ENCODE data around the gene UBA3.
A peak's percentile ranks its signal among the peaks of the same experiment; 100 is the strongest.

Gene UBA3

DNA sequence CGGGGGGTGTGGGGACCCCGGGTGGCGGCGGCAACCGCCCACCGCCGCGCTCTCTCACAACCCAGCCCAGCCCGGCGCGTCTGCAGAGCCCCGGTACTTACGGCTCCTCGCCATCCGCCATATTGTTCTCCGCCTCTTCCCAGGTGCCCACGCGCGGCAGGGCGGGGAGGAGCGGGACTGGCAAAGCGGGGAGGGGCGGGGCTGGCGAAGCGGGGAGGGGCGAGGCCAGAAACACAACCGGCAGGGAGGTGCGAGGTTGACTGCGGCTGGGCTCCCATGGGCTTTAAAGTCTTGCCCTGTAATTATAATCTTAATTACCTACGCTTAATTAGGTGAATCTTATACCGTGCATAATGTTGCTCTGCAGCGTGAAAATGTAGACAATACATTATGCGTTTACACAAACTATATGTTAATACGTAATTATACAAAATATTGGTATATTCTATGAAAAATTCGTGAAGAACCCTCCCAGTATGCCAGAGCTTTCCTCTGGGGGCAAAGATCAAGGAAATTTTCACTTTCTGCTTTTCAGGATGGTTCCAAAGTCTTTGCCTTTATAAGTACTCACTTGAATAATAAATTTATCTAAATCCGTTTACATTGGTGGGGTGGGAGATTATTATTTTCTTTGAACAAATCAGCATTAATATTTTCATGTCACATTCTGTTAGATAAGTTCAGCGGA lies at the start of gene UBA3:
TSS of gene UBA3 (minus strand) at position 133 of the 688 bp plus-strand sequence. CDS start at position 121, 12 bp downstream.
- DNase-seq, result peak; percentile 82 to 90 (median 86)

DNA sequence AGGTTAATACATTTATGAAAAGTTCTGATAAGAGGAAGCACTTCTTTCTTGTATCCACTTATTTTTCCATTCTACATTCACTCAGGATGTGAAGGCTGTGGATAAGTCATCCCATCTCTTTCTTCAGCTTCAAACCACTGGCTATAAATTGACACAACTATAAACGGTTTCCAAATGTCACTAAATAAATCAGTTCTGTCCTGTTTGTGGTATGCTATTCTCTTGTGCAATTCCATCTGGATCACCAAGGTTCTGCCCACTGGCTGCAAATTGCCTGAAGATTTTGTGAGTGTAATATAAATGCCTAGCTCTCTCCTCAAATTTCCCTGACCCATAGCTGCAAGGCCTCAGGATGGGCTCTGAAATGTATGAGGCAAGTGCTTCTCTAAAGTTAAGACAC lies 49.4 kb upstream of the UBA3 start:
- no peak for DNase-seq

DNA sequence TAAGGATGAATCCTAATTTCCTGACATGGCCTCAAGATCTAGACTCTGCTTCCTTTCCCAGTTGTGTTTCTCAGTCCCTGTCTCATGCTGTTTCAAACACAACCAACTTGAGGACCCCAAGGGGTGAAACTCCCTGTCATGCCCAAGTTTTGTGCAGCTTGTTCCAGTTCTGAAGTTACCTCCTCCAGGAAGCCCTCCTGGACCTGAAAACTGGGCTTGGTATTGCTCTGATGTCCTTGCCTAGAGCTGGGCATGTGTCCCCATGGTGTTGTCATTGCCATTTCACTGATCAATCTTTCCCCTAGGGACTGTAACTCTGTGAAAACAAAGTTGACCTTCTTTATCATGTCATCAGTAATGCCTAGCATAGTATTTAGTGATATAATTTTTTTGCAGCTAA lies 48.3 kb upstream of the UBA3 start:
- DNase-seq, result no peak

DNA sequence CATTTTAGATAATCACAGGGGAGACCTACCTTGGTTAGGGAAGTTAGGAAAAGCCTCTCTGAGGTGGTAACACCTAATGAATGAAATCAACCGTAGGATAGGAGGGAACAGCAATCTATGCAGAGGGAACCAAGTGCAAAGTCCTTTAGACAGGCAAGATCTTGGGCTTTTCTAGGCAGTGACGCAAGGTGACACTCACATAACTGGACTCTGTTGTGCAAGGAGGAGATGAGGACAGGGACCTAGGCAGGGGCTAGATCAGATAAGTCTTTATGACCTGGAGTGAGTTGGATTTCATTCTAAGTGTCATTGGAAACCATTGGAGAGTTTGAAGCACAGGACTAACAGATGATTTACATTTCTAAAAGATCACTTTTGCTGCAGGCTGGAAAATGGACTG lies 46.8 kb upstream of the UBA3 start:
- no peak for DNase-seq

DNA sequence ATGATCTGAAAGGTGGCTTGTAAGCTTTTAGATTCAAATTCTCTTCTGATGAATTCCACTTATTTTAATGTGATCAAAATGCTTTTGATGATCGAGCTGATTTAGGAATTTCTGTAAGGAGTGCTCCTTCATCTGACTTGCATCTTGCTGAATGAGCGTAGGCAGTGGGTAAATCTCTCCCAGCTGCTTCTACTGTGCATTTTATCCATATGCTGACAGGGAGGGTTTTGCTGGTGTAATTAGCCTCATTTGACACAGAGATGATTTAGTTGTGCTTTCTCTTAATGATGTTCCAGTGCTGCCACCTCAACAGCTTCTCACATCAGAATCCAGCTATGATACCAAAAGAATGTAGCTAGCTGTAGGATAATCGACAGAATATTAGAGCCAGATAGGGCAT lies 46.1 kb upstream of the UBA3 start:
- no peak for DNase-seq

DNA sequence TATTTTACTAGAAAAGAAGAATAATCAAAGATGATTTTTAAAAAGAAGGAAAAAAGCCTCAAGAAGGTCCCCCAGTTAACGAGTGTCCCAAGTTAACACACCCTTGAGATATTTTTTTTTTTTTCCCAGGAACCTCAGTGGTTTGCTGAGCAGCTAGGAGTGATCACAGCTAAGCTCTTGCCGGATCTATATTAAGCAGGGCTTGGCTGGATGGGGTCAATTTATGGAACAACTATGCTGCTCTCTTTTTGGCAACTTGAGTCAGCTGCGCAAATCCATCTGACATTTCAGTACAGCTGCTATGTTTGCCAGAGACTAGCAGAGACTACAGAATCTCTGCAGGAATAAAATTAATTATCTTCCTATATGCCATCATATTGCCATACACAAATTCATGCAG lies 42.2 kb upstream of the UBA3 start, which contains the start of gene LMOD3:
TSS of gene LMOD3 (minus strand) at position 193 of the 400 bp plus-strand sequence. CDS start 209 bp downstream, outside the sequence.
- DNase-seq, result no peak

DNA sequence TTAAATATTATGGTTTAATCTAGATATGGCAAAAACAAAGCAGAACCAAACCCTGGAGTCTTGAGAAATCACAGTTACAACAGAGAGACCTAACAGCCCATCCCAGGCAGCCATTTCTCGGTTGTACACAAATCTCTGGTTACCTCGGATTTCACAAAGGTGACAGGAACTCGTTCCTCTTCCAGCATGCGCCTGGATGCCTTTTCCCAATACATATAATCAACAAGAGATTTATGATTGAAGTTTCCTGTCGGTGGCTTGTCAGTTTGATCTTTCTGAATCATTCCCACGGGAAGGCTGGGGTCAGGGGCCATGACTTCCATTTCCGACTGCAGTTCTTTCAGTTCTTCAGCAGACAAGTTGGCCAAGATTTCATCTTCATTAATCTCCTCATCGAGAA lies 41.8 kb upstream of the UBA3 start:
- DNase-seq, result no peak

DNA sequence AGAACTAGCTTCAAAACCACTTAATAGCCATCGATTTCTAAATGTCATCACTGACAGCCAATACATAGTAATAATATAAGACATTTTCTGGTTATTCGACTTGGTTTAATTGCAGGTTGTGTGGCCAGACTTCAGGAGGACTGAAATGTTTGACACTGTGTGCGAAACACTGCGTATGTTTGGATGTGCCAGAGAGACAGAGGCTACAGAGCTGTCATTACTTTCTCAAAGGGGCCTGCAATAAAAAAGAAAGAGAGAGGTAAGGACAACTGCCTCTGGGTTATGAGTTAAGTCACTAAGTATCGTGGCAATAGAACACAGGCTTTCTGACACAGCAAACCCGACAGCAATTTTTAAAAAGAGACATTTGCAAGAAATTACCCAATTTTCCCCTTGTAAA lies 41.3 kb upstream of the UBA3 start:
- DNase-seq, result no peak

DNA sequence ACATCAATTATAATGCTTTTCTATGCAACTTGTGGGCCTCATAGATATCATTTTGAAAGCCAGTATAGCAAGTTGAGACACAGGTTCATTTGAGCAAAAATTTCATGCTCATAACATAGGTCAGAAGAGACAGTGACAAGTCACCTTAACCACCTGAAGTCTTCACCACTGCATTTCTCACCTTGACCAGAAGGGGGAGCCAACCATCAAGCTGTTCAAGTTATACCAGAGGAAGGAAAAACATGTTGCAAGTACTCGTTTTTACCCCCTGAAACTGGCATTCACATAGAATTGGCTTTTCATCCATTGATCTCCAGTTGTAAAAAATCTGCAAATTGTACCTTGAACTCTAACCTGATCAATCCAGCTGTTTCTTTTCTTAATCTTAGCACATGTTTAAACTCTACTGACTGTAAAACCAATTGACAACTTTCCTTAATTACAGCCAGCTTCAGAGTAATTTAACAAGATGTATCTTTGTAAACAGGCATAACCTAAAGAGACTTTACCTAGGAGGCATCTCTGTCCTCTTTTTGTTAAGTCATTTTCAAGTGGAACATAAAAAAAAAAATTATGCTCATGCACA lies 40.8 kb upstream of the UBA3 start:
- peak; percentile 43 to 87 (median 70) for DNase-seq

DNA sequence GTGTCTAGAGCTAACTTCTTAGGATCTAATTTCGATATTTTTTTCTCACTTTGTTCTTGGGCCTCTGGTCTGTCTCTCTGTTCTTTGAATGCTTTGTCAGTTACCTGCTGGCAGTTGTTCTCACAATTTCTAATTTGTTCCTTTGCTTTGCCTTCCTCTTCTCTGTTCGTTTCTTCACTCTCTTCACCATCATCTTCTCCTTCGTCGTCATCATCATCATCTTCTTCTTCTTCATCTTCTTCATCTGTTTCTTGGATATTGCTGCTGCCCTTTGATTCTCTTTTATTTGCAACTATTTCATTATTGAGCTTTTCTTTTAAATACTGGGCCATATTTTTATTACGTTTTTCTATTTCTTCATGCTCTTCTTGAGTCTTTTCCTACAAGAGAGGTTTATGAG lies 39.5 kb upstream of the UBA3 start:
- DNase-seq, result no peak

DNA sequence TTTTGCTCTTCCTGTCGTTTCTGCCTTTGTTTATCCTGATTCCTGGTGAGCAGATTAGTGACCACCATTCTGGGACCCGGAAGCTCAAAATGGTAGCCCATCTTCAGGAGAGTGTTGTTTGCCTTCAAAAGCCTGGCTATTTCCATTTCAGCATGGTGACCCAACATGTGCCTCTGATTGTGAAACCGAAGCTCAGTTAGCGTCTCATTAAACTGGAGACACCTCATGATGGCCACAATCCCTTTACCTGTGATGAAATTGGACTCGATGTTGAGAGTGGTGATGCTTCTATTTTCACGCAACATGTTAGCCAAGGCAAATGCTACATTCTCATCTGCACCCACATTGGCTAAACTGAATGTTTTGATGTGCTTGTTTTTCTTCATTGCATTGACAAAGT lies 39.0 kb upstream of the UBA3 start:
- no peak for DNase-seq

DNA sequence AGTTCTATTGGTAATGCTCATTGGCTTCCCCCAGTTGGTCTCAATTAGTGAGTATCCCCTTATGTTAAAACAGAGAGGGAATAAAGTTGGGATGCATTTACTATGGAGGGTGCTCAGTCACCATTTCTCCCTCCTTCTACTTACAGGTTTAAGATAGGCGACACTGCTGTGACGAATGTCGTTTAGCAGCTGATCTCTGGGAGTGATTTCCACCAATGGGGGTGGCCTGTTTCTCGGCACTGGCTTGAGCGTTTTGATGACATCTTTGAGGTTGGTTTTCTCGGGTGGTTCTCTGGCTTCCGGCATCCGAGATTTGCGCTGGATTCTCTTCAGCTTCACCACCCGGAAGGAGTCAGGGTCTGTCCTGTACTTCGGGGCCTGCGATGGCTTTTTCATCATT lies 38.4 kb upstream of the UBA3 start:
- no peak for DNase-seq

DNA sequence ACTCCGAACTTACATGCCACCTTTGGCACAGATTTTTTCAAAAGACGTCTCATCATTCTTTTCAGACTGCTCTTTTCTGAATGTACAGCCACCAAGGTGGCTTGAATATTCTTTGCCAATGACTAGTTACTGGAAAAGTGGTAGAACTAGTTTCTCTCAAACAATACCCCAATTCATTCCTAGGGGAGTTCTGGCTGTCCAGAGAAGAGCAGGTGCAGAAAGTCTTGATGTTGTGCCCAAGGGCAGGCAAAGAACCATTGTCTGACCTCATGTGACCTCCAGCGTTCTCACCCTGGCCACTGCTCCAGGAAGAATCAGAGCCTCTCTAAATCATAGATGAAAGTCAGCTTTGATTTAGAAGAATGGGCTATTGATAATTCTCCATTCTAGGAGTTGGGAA lies 36.7 kb upstream of the UBA3 start:
- DNase-seq, result no peak

DNA sequence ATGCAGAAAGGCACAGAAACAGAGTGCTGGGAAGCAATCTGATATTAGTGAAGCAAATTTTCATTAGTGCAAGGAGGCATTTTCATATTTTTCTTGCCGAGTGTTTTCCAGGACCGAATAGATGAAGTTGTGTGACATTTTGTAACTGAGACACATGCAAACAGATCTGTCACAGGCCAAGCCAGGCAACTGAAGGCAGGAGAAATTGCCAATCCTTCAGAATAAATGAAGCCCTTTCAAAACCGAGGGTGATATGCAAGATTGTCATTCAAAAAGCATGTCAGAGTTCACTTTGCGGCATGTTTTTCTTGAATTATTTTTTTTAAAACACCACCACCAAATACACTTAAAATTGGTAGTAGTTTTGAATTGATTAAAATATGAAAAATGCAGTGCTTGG lies 36.0 kb upstream of the UBA3 start:
- no peak for DNase-seq

DNA sequence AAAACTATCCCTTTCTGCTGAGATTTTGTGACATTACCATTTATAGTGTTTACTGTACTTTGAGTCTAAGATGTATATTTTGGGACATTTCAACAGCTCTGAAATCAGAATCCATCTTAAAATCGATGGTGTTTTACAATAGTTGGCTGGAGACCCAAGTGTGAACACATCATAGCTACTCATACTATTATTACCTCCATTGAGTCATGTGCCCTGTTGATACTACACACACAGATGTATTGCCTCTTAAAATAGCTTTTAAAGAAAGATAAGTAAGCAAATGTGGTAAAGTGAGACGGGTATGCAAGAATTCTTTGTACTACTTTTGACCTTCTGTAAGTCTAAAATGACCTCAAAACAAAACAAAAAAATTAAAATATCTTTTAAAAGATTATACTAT lies 35.6 kb upstream of the UBA3 start:
- DNase-seq, result no peak

DNA sequence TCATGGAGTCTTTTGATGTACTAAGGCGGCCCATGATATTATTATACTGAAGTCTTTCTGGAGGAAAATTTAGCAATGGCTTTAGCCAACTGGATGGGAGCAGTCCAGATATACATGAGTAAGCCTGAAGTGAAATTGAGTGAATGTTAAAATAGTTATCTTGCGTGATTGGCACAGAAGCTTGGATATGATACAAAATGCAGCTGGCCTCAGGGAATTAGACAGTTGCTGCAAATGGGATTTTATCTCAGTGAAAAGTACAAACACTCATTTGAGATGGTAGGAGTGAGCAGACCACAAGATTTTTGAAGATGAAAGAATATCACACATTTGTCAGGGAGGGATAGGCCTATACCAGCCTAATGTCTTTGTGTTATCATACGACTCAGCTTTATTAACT lies 33.4 kb upstream of the UBA3 start:
- no peak for DNase-seq

DNA sequence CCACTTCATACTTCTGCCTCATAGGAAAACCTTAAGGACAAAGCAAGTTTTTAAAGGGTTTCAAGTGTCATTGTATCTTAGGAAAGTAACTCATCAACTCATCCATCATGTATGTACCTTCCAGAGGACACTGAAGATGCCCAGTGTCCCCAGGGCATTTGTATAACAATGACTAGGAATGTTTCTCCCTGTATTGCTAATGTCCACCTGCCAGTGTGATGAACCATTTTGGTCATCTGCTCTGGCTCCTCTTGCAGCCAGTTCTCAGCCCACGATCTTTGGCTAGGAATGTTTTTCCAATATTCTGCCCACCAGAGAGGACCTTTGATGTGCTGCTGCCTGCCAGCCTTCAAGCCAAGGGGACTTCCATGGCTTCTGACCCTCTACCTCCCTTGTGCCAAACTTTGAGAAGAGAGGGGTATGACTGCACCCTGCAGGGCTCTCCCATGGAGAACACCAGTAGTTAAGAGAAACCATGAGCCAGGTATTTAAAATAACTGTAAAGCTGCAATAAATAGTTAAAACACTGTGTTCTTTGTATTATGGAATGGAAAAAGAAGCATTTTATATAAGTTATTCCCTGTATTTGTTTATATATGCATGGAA lies 30.9 kb upstream of the UBA3 start:
- no peak for DNase-seq

DNA sequence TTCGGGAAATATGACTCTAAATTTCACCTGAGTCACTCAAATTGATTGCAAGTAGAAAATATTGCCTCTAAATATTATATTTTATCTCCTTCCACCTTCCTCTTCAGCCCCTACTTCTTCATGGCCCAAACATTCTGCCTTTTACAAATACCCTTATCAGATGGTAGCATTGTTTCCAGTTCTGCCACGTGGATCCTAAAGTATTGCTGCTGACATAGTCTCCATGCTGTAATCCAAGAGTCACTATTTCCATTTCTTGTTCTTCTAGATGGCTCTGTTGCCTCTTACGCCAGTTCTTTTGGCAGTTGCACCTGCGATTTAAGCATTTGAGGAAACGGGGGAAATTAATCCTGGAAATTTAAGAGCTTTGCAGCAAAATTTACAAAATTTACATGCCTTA lies 28.6 kb upstream of the UBA3 start:
- no peak for DNase-seq

DNA sequence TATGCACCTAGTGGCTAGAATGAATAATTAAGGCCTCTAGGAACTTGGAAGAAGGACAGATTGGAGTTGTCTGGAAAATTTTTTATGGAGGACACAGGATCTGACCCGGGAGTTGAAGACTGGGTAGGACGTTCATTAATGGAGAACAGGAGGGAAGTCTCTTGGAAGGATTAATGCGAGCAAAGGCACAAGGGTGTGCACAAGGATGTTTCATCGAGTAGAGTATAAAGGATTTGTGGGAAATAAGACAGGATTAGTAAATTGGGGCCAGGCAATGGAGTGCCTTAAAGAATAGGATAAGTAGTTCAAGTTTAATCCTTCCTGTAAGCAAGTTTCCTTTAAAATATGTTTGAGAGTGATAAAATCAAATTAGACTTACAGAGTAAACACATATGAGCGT lies 27.7 kb upstream of the UBA3 start:
- no peak for DNase-seq

DNA sequence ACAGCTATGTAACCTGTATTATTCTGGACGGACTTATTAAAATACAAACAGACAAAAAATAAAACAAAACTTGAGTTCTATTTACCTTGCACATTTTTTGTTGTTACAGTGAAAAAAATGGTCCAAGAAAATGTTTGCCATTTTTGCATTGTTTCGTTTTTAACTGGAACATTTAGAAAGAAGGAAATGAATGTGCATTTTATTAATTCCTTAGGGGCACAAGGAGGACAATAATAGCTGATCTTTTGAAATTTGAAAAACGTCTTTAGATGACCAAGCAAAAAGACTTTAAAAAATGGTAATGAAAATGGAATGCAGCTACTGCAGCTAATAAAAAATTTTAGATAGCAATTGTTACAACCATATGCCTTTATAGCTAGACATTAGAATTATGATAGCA lies 25.2 kb upstream of the UBA3 start:
- DNase-seq, result no peak

DNA sequence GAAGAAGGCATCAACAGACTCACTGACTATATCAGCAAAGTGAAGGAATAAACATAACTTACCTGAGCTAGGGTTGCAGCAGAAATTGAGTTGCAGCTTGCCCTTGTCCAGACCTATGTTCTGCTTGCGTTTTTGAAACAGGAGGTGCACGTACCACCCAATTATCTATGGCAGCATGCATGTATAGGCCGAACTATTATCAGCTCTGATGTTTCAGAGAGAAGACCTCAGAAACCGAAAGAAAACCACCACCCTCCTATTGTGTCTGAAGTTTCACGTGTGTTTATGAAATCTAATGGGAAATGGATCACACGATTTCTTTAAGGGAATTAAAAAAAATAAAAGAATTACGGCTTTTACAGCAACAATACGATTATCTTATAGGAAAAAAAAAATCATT lies 24.4 kb upstream of the UBA3 start:
- no peak for DNase-seq

DNA sequence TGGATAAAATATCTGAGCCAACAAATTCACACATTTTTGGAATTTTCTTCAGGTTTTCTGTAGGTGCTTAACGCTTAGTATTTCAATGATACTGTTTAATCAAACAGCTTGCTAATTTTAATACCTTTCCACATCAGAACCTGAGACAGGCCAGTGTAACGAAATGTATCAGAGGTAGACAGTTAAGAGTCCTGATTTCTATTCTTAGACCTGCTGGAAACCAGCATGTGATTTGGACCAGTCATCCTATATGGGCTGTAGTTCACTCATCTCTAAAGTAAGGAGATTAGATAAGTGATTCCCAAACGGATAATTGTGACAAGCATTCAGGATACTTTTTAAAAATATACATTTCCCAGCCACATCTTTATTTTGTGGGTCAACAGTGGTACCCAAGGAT lies 23.0 kb upstream of the UBA3 start:
- no peak for DNase-seq

DNA sequence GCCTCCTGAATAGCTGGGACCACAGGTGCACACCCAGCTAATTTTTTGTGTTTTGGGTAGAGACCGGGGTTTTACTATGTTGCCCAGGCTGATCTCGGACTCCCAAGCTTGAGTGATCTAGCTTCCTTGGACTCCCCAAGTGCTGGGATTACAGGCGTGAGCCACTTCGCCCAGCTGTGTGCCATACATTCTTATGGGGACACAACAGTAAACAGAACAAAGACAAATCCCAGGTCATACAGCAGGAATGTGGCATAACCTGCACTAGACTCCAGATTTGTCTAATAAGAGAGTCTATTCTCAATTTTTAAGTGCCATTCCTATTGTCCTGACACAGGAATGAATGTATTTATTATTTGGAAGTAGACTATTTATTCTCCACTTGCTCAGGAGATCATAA lies 22.2 kb upstream of the UBA3 start:
- no peak for DNase-seq

DNA sequence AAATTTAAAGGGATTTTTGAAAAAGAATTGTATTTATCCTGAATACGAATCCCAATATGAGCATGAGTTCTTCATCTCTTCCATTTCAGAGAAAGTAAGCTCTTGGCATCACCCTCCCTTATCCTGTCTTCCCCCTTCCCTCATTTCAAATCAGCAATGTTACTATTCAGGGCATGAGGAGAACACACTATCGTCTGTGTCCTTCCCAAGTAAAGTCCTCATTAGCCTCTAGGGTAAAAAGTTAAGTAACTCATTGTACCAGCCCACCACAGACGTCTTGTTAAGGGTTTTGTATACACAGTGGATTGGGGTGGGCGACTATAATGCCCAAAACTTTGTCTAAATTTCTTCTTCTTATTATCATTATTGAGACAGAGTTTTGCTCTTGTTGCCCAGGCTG lies 19.4 kb upstream of the UBA3 start:
- no peak for DNase-seq
